Activated CD8-positive, alpha-beta T cell treated with anti-CD3 and anti-CD28 coated beads, Interleukin-2, amount 10 ng/mL, durations not matched to agents 7 days and 5 days (primary cell): Measurements from ENCODE around the gene FLNA. TPM values are rescaled to one million over a fixed set of nuclear protein-coding genes. Genes with fewer than 3 reads are reported as not detected.
"Not testable (repeated sequence)": the region's sequence is repeated elsewhere in the genome, so short reads cannot be mapped to it uniquely, and the experiment has no call there.

Source experiments
- ATAC-seq: fragments of 150-1000 bp; cut with Tn5 transposase; one replicate; pipeline ENCODE4 v1.10.0; 2021; ENCODE audit warnings: moderate library complexity
- CTCF ChIA-PET: fragments of 350-600 bp; sonication (Branson Sonifier 250); formaldehyde crosslinking; loops from one replicate; lab custom pipeline; 2021; ENCODE audit warnings: antibody characterized with exemption; lab: Charles Lee
- POLR2A ChIA-PET: fragments of 350-600 bp; sonication (Branson Sonifier 250); formaldehyde crosslinking; loops from one replicate; lab custom pipeline; 2021; ENCODE audit warnings: antibody characterized with exemption; lab: Charles Lee
- DNase-seq: peaks from one replicate; pipeline ENCODE4 v3.0.0-alpha.2; 2020
- H3K27ac Mint-ChIP-seq: one replicate; pipeline ENCODE4 v1.8.0; 2021; ENCODE audit warnings: mild to moderate bottlenecking, mixed read lengths
- H3K27me3 Mint-ChIP-seq: one replicate; pipeline ENCODE4 v1.8.0; 2021; ENCODE audit warnings: low read depth, mixed read lengths
- H3K36me3 Mint-ChIP-seq: one replicate; pipeline ENCODE4 v1.8.0; 2021; ENCODE audit warnings: low read depth, mixed read lengths
- H3K4me1 Mint-ChIP-seq: one replicate; pipeline ENCODE4 v1.8.0; 2021; ENCODE audit warnings: low read depth, mixed read lengths
- H3K4me3 Mint-ChIP-seq: one replicate; pipeline ENCODE4 v1.8.0; 2021; ENCODE audit warnings: mild to moderate bottlenecking, mixed read lengths
- H3K9me3 Mint-ChIP-seq: one replicate; pipeline ENCODE4 v1.8.0; 2022; ENCODE audit warnings: mixed read lengths; ENCODE audit not compliant: insufficient read depth
- total RNA-seq, 2 experiments: library from RNA; stranded (reverse); gene quantifications; one replicate each; pipeline ENCODE4 v1.2.3, GENCODE V29; 2021

FLNA gene
- total RNA-seq, 2 experiments from 2014 or later, result 1,371 to 1,454 TPM

- POLR2A ChIA-PET, result interaction anchor here (0.6 kb wide), 1 partner anchor 100 kb away, joined by 5 read pairs; no protein-coding TSS in a partner anchor
- CTCF ChIA-PET, result no interaction called here
- Mint-ChIP-seq H3K27ac (no peak overlapping the region), H3K9me3 (no peaks in the 10 kb centered on the region), H3K27me3 (no peaks in the 10 kb centered on the region), H3K36me3 (peaks cover 28% of the 10 kb centered on the region), H3K4me1 (peaks cover 17% of the 10 kb centered on the region), H3K4me3 (no peak overlapping the region)
- DNase-seq, result no peak
- ATAC-seq, result no peak
Observed at GRCh38 chrX:154404625-154405192, 30.3 kb upstream of the FLNA start.

- Mint-ChIP-seq H3K27me3 (no peaks in the 10 kb centered on the region), H3K36me3 (peaks cover 34% of the 10 kb centered on the region), H3K4me3 (no peak overlapping the region), H3K9me3 (no peaks in the 10 kb centered on the region), H3K27ac (no peak overlapping the region), H3K4me1 (peaks cover 14% of the 10 kb centered on the region)
- no peak for DNase-seq
- CTCF ChIA-PET, result no interaction called here
- ATAC-seq, result no peak
- POLR2A ChIA-PET, result no interaction called here
Observed at GRCh38 chrX:154403858-154404257, 29.4 kb upstream of the FLNA start.

GRCh38 chrX:154403192-154403591 is 28.8 kb upstream of the FLNA start:
- peaks cover 11% of the 10 kb centered on the region for H3K4me1 Mint-ChIP-seq
- no peak overlapping the region for H3K27ac Mint-ChIP-seq
- no peak for ATAC-seq
- H3K9me3 Mint-ChIP-seq, result no peaks in the 10 kb centered on the region
- DNase-seq, result no peak
- peaks cover 35% of the 10 kb centered on the region for H3K36me3 Mint-ChIP-seq
- no peak overlapping the region for H3K4me3 Mint-ChIP-seq
- CTCF ChIA-PET, result no interaction called here
- H3K27me3 Mint-ChIP-seq, result no peaks in the 10 kb centered on the region
- POLR2A ChIA-PET, result interaction anchor here (1.1 kb wide), 1 partner anchor 33 kb away, joined by 3 read pairs; no protein-coding TSS in a partner anchor

GRCh38 chrX:154402622-154403127 is 28.2 kb upstream of the FLNA start:
- ChIA-PET POLR2A (interaction anchor here (0.6 to 1.1 kb wide), 2 partner anchors 32 to 87 kb away, joined by 3 read pairs; no protein-coding TSS in a partner anchor), CTCF (no interaction called here)
- Mint-ChIP-seq H3K27ac (peak overlapping the region; percentile 44), H3K9me3 (no peaks in the 10 kb centered on the region), H3K4me3 (no peak overlapping the region), H3K36me3 (peaks cover 38% of the 10 kb centered on the region), H3K4me1 (peaks cover 11% of the 10 kb centered on the region), H3K27me3 (no peaks in the 10 kb centered on the region)
- no peak for DNase-seq
- no peak for ATAC-seq

GRCh38 chrX:154401918-154402621 is 27.6 kb upstream of the FLNA start:
- POLR2A ChIA-PET, result interaction anchor here (0.6 to 1.1 kb wide), 2 partner anchors 32 to 88 kb away, joined by 3 read pairs; no protein-coding TSS in a partner anchor
- CTCF ChIA-PET, result no interaction called here
- ATAC-seq (no peak), DNase-seq (no peak)
- Mint-ChIP-seq H3K27ac (peak overlapping the region; percentile 44), H3K27me3 (no peaks in the 10 kb centered on the region), H3K4me1 (peaks cover 12% of the 10 kb centered on the region), H3K36me3 (peaks cover 38% of the 10 kb centered on the region), H3K4me3 (no peak overlapping the region), H3K9me3 (no peaks in the 10 kb centered on the region)

- CTCF ChIA-PET, result no interaction called here
- no peak for ATAC-seq
Observed at GRCh38 chrX:154401045-154401799, 26.8 kb upstream of the FLNA start.

GRCh38 chrX:154400369-154400817 is 26.0 kb upstream of the FLNA start:
- DNase-seq, H3K27me3 Mint-ChIP-seq, ATAC-seq, H3K9me3 Mint-ChIP-seq: not testable (repeated sequence)
- Mint-ChIP-seq H3K4me3 (peak overlapping the region; percentile 90), H3K27ac (peak overlapping the region; percentile 100), H3K36me3 (peaks cover 40% of the 10 kb centered on the region), H3K4me1 (peaks cover 14% of the 10 kb centered on the region)
- CTCF ChIA-PET, result interaction anchor here (1.4 kb wide), 1 partner anchor 127 kb away, joined by 6 read pairs; no protein-coding TSS in a partner anchor
- POLR2A ChIA-PET, result interaction anchor here (1.2 to 3.5 kb wide), 5 partner anchors 11 to 97 kb away, joined by 3 to 55 read pairs (median 4); partner anchors contain the start of genes DNASE1L1, SLC10A3 and TAFAZZIN

More at GRCh38 chrX:154401045-154401799, 26.8 kb upstream of the FLNA start:
- Mint-ChIP-seq H3K4me1 (peaks cover 14% of the 10 kb centered on the region), H3K27ac (peak overlapping the region; percentile 100), H3K27me3 (no peaks in the 10 kb centered on the region), H3K36me3 (peaks cover 40% of the 10 kb centered on the region), H3K9me3 (no peaks in the 10 kb centered on the region), H3K4me3 (peak overlapping the region; percentile 90)
- POLR2A ChIA-PET, result interaction anchor here (0.7 to 1.2 kb wide), 2 partner anchors 19 to 1570 kb away, joined by 4 read pairs; partner anchors contain the start of genes CETN2 and NSDHL
- DNase-seq, result no peak

GRCh38 chrX:154399527-154400368 is 25.3 kb upstream of the FLNA start:
- Mint-ChIP-seq H3K4me1 (peaks cover 14% of the 10 kb centered on the region), H3K27me3 (no peaks in the 10 kb centered on the region), H3K4me3 (peak overlapping the region; percentile 90), H3K27ac (peak overlapping the region; percentile 100), H3K9me3 (no peaks in the 10 kb centered on the region), H3K36me3 (peaks cover 40% of the 10 kb centered on the region)
- no peak for ATAC-seq
- CTCF ChIA-PET, result interaction anchor here (1.2 to 1.7 kb wide), 4 partner anchors 127 to 142 kb away, joined by 3 to 6 read pairs (median 4); no protein-coding TSS in a partner anchor
- POLR2A ChIA-PET, result interaction anchor here (0.8 to 3.5 kb wide), 10 partner anchors 11 to 141 kb away, joined by 3 to 55 read pairs (median 5); partner anchors contain the start of genes ATP6AP1, DNASE1L1, SLC10A3 and TAFAZZIN
- peak; percentile 55 for DNase-seq

GRCh38 chrX:154398668-154399526 is 24.5 kb upstream of the FLNA start:
- Mint-ChIP-seq H3K27me3 (no peaks in the 10 kb centered on the region), H3K4me3 (peak overlapping the region; percentile 90), H3K36me3 (peaks cover 40% of the 10 kb centered on the region), H3K27ac (peak overlapping the region; percentile 100), H3K4me1 (peaks cover 14% of the 10 kb centered on the region), H3K9me3 (no peaks in the 10 kb centered on the region)
- ChIA-PET POLR2A (interaction anchor here (0.7 to 3.5 kb wide), 21 partner anchors 12 to 143 kb away, joined by 3 to 55 read pairs (median 4); partner anchors contain the start of genes ATP6AP1, DNASE1L1, SLC10A3 and TAFAZZIN), CTCF (interaction anchor here (0.9 to 1.9 kb wide), 10 partner anchors 12 to 143 kb away, joined by 3 to 8 read pairs (median 5); partner anchors contain the start of gene SLC10A3)
- DNase-seq (peak; percentile 90), ATAC-seq (peak; percentile 36)
